DOHH2 (cell line): Measurements from ENCODE around the gene LMOD3.

Source experiments
- CTCF ChIP-seq: fragments of 200-600 bp; sonication (generic); IDR thresholded peaks from one replicate; pipeline ENCODE4 v1.5.1; 2014; ENCODE audit warnings: antibody characterized with exemption, mild to moderate bottlenecking, low read depth, low read length; ENCODE audit not compliant: poor library complexity, severe bottlenecking
- EZH2phosphoT487 ChIP-seq: fragments of 200-600 bp; sonication (generic); IDR thresholded peaks from 2 replicates; pipeline ENCODE4 v1.6.1; 2017; ENCODE audit warnings: borderline replicate concordance, mild to moderate bottlenecking, antibody characterized with exemption, low read length, moderate library complexity, mixed read lengths

GRCh38 chr3:69087030-69087791 lies 35.2 kb downstream of the LMOD3 start:
- TF ChIP-seq EZH2phosphoT487 = no peak
- no peak for TF ChIP-seq CTCF
